Neural cell (in vitro differentiated cells): ENCODE measurements around the gene ZNF570.

Experiments
- CTCF ChIP-seq: fragments of 450-650 bp; IDR thresholded peaks from 2 replicates; pipeline ENCODE4 v1.5.1; 2014; ENCODE audit warnings: antibody characterized with exemption, mild to moderate bottlenecking, moderate library complexity; ENCODE audit not compliant: poor library complexity, severe bottlenecking
- EZH2 ChIP-seq: fragments of 200-600, 300-800 bp; shearing (Covaris generic), sonication (generic); IDR thresholded peaks from 2 replicates; pipeline ENCODE4 v1.6.1; 2014; ENCODE audit warnings: antibody characterized with exemption, low read length, borderline replicate concordance, mild to moderate bottlenecking; ENCODE audit not compliant: insufficient read depth, poor library complexity, severe bottlenecking
- MXI1 ChIP-seq: fragments of 450-650 bp; conservative IDR thresholded peaks from 2 replicates; pipeline ENCODE4 v1.6.1; 2014; ENCODE audit warnings: antibody characterized with exemption, mild to moderate bottlenecking; ENCODE audit not compliant: poor library complexity, severe bottlenecking
- REST ChIP-seq: IDR thresholded peaks from 2 replicates; pipeline ENCODE4 v1.6.1; 2012; ENCODE audit warnings: borderline replicate concordance
- SMC3 ChIP-seq: fragments of 450-650 bp; conservative IDR thresholded peaks from 2 replicates; pipeline ENCODE4 v1.6.1; 2014; ENCODE audit warnings: antibody characterized with exemption, mild to moderate bottlenecking, moderate library complexity; ENCODE audit not compliant: poor library complexity

GRCh38 chr19:37519890-37520289 is 50.7 kb downstream of the ZNF570 start:
- TF ChIP-seq CTCF (no peak), MXI1 (no peak), EZH2 (no peak), SMC3 (no peak), REST (no peak)
